ENCODE data around the gene MAP1LC3C.
"Not testable (repeated sequence)": the region's sequence is repeated elsewhere in the genome, so short reads cannot be mapped to it uniquely, and the experiment has no call there.

The MAP1LC3C gene

GRCh38 chr1:241994171-241994570 is 4.7 kb downstream of the MAP1LC3C start:
- no peak overlapping the region for H3K27ac ChIP-seq
- no peak for DNase-seq (ENCODE audit: low read depth, low spot score)

GRCh38 chr1:241992734-241993133 is 6.2 kb downstream of the MAP1LC3C start:
- DNase-seq (ENCODE audit: low read depth, low spot score), result no peak
- no peak overlapping the region for H3K27ac ChIP-seq

GRCh38 chr1:241990040-241990439 is 8.9 kb downstream of the MAP1LC3C start:
- no peak for DNase-seq (ENCODE audit: low read depth, low spot score)
- H3K27ac ChIP-seq, result no peak overlapping the region

- DNase-seq (ENCODE audit: low read depth, low spot score); H3K27ac ChIP-seq: not testable (repeated sequence)
These were observed 10.4 kb downstream of the MAP1LC3C start for GRCh38 chr1:241988389-241988930.

GRCh38 chr1:241985787-241986186 is 13.1 kb downstream of the MAP1LC3C start:
- no peak for DNase-seq (ENCODE audit: low read depth, low spot score)
- H3K27ac ChIP-seq, result no peak overlapping the region

GRCh38 chr1:241979926-241980325 is 19.0 kb downstream of the MAP1LC3C start:
- no peak overlapping the region for H3K27ac ChIP-seq
- no peak for DNase-seq (ENCODE audit: low read depth, low spot score)

GRCh38 chr1:241979071-241979470 is 19.8 kb downstream of the MAP1LC3C start:
- no peak for DNase-seq (ENCODE audit: low read depth, low spot score)

DNA sequence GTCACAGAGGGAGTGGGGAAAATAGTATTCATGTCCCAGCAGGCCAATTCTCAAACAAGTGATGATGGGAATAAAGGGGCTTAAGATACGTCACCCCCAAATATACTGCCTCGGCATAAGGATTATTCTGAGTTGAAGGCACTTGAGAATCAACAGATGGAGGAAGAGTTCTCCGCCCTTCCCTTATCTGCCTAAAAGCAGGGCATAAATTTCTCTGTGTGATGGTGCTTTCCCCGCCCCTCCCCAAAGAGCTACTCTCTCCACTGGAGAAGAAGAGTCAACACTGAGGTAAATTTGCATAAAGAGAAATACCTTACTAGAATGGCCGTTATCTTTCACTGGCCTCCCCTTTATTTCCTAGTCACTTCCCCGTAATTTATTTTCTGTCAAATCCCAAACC is 22.7 kb downstream of the MAP1LC3C start:
- no peak overlapping the region for H3K27ac ChIP-seq
- DNase-seq (ENCODE audit: low read depth, low spot score), result no peak

More at GRCh38 chr1:241979071-241979470, 19.8 kb downstream of the MAP1LC3C start:
- no peak overlapping the region for H3K27ac ChIP-seq

- no peak for DNase-seq (ENCODE audit: low read depth, low spot score)
- H3K27ac ChIP-seq, result no peak overlapping the region
These were observed 26.1 kb downstream of the MAP1LC3C start for GRCh38 chr1:241972703-241973369.

DNA sequence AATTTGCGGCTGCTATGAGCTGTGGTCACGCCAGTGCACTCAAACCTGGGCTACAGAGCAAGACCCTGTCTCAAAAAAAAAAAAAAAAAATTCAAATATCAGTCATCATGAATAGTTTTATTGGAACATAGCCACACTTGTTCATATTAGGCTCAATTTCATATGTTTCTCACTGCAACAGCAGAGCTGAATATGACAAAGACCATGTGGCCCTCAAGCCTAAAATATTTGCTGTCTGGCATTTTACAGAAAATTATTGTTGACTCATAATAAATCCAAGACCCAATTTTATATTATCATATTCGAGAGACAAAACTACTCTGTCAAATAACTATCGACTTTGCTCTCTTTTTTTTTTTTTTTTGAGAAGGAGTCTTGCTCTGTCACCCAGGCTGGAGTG is 30.3 kb downstream of the MAP1LC3C start:
- no peak for DNase-seq (ENCODE audit: low read depth, low spot score)
- no peak overlapping the region for H3K27ac ChIP-seq

DNA sequence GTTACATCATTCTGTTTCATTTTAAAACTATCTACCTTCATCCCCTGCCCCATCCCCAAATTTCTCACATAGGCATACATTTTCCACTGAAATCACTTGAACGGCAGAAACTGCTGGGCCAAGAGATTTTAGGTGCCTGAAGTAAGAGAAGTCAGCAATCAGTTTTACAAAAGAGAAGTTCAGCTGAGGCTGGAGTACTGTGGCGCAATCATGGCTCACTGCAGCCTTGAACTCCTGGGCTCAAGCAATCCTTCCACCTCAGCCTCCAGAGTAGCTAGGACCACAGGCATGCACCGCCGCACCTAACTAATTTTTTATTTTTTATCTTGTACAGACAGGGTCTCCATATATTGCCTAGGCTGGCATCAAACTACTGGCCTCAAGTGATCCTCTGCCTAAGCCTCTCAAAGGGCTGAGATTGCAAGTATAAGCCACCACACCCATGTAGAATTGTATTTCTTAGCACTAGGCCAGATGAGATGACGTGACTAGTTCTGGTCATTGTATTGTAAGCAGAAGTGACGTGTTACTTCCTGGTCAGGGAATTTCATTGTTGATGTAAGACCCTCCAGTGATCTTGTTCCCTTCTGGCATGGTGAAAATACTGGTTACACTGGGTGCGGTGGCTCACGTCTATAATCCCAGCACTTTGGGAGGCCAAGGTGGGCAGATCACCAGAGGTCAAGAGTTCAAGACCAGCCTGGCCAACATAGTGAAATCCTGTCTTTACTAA is 34.2 kb downstream of the MAP1LC3C start:
- DNase-seq (ENCODE audit: low read depth, low spot score), result no peak

GRCh38 chr1:241963722-241964121 is 35.2 kb downstream of the MAP1LC3C start:
- H3K27ac ChIP-seq, result no peak overlapping the region
- no peak for DNase-seq (ENCODE audit: low read depth, low spot score)

More for the DNA sequence above, 34.2 kb downstream of the MAP1LC3C start:
- no peak overlapping the region for H3K27ac ChIP-seq

DNA sequence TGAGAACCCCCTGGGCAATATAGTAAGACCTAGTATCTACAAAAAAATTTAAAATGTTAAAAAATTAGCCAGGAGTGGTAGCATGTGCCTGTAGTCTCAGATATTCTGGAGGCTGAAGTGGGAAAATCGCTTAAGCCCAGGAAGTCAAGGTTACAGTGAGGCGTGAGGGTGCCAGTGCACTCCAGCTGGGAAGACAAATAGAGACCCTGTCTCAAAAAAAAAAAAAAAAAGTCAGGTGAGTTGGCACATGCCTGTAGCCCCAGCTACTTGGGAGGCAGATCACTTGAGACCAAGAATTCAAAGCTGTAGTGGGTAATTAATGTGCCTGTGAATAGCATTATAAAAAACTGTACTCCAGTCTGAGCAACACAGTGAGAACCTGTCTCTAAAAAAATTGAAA is 36.7 kb downstream of the MAP1LC3C start:
- no peak for DNase-seq (ENCODE audit: low read depth, low spot score)
- H3K27ac ChIP-seq, result no peak overlapping the region

GRCh38 chr1:241957692-241958494 is 41.0 kb downstream of the MAP1LC3C start, which contains the start of gene BECN2:
Gene BECN2, plus strand, starts transcription at chr1:241957767. Its CDS starts 0 bp downstream, at chr1:241957767.
- H3K27ac ChIP-seq, result no peak within 1 kb of the TSS
- DNase-seq (ENCODE audit: low read depth, low spot score), result no peak

- H3K27ac ChIP-seq, result no peak overlapping the region
- no peak for DNase-seq (ENCODE audit: low read depth, low spot score)
These were observed 48.5 kb downstream of the MAP1LC3C start for GRCh38 chr1:241950390-241950789.

DNA sequence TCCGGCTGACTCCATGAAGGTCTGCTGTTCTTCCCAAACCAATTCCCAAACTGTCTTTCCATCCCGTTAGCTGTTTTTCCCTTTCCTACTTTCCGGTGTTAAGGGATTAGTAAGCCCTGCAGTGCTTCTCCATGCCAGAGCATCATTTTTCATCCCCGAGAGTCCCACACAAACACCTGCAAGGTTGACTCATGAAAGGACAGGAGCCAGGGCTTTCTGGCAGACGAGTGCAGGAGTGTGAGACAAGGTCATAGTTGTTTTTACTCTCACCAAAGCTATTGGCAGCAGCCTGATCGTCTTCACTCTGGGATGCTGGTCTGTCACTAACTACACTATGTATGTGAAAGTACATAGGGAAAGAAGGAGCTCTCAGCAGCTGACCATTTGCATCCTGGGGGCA is 51.5 kb downstream of the MAP1LC3C start:
- DNase-seq (ENCODE audit: low read depth, low spot score), result no peak

More for the DNA sequence above, 51.5 kb downstream of the MAP1LC3C start:
- no peak overlapping the region for H3K27ac ChIP-seq
